GM12874 (cell line): ENCODE measurements around the gene SETD2.

Experiments
- TF ChIP-seq, protein P1 (sequence below): IDR thresholded peaks from 2 replicates; pipeline ENCODE4 v1.5.1; 2011; ENCODE audit warnings: low read depth, mild to moderate bottlenecking, control low read depth, low read length, moderate library complexity; ENCODE audit not compliant: insufficient read depth

SETD2 gene

GRCh38 chr3:46987743-46988401 is 176.0 kb downstream of the SETD2 start:
- TF ChIP-seq, protein P1, sequence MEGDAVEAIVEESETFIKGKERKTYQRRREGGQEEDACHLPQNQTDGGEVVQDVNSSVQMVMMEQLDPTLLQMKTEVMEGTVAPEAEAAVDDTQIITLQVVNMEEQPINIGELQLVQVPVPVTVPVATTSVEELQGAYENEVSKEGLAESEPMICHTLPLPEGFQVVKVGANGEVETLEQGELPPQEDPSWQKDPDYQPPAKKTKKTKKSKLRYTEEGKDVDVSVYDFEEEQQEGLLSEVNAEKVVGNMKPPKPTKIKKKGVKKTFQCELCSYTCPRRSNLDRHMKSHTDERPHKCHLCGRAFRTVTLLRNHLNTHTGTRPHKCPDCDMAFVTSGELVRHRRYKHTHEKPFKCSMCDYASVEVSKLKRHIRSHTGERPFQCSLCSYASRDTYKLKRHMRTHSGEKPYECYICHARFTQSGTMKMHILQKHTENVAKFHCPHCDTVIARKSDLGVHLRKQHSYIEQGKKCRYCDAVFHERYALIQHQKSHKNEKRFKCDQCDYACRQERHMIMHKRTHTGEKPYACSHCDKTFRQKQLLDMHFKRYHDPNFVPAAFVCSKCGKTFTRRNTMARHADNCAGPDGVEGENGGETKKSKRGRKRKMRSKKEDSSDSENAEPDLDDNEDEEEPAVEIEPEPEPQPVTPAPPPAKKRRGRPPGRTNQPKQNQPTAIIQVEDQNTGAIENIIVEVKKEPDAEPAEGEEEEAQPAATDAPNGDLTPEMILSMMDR: no peak

- TF ChIP-seq, protein P1: no peak
Measured at GRCh38 chr3:46987319-46987742, 176.6 kb downstream of the SETD2 start.

- TF ChIP-seq, protein P1: no peak
Measured at GRCh38 chr3:46986782-46987310, 177.1 kb downstream of the SETD2 start.

DNA sequence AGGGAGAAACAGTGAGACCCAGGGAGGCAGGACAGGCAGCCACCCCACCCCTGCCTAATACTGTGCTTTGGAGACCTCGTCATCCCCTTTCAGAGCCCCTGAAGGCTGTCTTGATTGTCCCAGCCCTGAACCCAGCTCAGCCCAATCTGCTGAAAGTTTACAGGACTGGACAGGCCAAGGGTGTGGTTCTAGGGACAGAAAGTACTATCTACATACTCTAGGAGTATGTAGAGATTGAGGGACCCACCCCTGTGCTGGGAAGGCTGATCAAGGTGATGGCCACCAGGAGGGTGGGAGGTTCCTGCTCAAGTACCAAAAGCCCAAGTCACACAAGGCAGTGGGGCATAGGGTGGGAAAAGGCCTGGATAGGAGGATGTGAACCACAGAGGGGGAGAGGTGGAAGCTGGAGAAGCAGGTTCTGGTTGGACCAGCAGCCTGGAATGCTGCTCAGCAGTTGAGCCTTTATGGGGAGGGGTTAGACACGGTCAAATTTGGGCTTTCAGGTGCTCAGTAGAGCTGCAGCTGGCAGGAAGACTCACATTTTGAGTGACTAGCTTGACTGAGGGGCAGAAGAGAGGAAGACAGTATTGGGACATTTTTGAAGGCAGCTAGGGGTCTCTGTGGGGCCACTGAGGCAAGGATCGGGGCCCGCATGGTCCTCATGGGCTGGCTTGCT is 177.7 kb downstream of the SETD2 start:
- TF ChIP-seq, protein P1: no peak

DNA sequence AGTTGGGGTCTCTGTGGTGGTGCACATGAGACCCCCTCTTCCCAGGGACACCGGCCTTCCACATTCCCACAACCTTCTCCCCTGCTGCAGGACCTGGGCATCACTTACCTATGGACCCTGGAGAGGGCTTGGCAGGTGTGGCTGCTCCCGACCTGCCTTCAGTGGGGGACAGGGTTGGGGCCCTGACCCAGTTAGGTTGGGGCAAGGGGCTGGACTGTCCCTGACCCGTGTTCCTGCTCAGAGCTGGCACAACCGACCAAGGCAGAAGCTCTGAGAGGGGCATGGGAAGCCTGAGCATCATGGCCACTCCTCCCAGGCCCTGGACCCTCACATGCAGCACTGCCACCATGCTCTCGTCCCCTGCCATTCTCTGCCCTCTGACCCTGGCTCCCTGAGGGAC is 178.3 kb downstream of the SETD2 start:
- TF ChIP-seq, protein P1: no peak

- TF ChIP-seq, protein P1: no peak
Measured at GRCh38 chr3:46984591-46985459, 179.1 kb downstream of the SETD2 start.

GRCh38 chr3:46982546-46982945 is 181.4 kb downstream of the SETD2 start:
- TF ChIP-seq, protein P1: no peak
